SK-MEL-5 (cell line): ENCODE data around the gene CHN2. TPM values are rescaled to one million over a fixed set of nuclear protein-coding genes. Genes with fewer than 3 reads are reported as not detected.
"Not testable (repeated sequence)": the region's sequence is repeated elsewhere in the genome, so short reads cannot be mapped to it uniquely, and the experiment has no call there.

Experiments used
- DNase-seq: peaks from one replicate; pipeline ENCODE4 v3.0.0-alpha.2; 2016; ENCODE audit warnings: low read depth, low spot score
- in situ Hi-C: cut with HindIII; loops from 2 replicates; pipeline ENCODE4 v1.10.0; 2016; ENCODE audit warnings: low sequenced_read_pairs, high pct_unique_total_duplicates, low pct_unique_long_range_greater_than_20kb
- total RNA-seq: library from RNA; depleted of rRNA; stranded (reverse); fragments of >200 nt; shearing (Covaris generic); gene quantifications from 2 replicates; pipeline ENCODE4 v1.2.3, GENCODE V29; 2014; rRNA removed

The CHN2 gene
- total RNA-seq, 1 experiment from 2014 or later, result 39.5 TPM

GRCh38 chr7:29518616-29519015, 324.0 kb downstream of the CHN2 start:
- no peak for DNase-seq
- in situ Hi-C loops, result no loop called here

GRCh38 chr7:29523728-29524127, 329.2 kb downstream of the CHN2 start:
- in situ Hi-C loops, result no loop called here
- DNase-seq, result no peak

GRCh38 chr7:29527505-29528108, 333.0 kb downstream of the CHN2 start:
- in situ Hi-C loops, result no loop called here

GRCh38 chr7:29528526-29528925, 334.0 kb downstream of the CHN2 start:
- DNase-seq, in situ Hi-C loops: not testable (repeated sequence)

More at GRCh38 chr7:29527505-29528108, 333.0 kb downstream of the CHN2 start:
- no peak for DNase-seq

Other genes starting within 250 kb of the CHN2 start
- 0.03 TPM in 2 replicates for gene TRIL, start 236.4 kb upstream of the CHN2 start, total RNA-seq
- 471 and 497 TPM in 2 replicates for gene CPVL, start 48.2 kb upstream of the CHN2 start, total RNA-seq